GM19397 (cell line): ENCODE measurements around the gene MRC2.
"Not testable (repeated sequence)": the region's sequence is repeated elsewhere in the genome, so short reads cannot be mapped to it uniquely, and the experiment has no call there.

ENCODE experiments used
- ATAC-seq: cut with Tn5 transposase; IDR thresholded peaks from one replicate; pipeline ENCODE4 v1.9.1; 2021; ENCODE audit warnings: mild to moderate bottlenecking, moderate library complexity; ENCODE audit not compliant: unreplicated experiment

Gene MRC2

GRCh38 chr17:62627219-62627903 is at the start of gene MRC2:
Gene MRC2 (plus strand): TSS chr17:62627670. CDS start chr17:62627803, 133 bp downstream.
- no peak for ATAC-seq

GRCh38 chr17:62578757-62579487 is 48.5 kb upstream of the MRC2 start:
- no peak for ATAC-seq

- ATAC-seq = no peak
Measured at GRCh38 chr17:62580947-62581346, 46.5 kb upstream of the MRC2 start.

- ATAC-seq = no peak
Measured at GRCh38 chr17:62581764-62582163, 45.7 kb upstream of the MRC2 start.

GRCh38 chr17:62587554-62587953 is 39.9 kb upstream of the MRC2 start:
- ATAC-seq = no peak

- no peak for ATAC-seq
Measured at GRCh38 chr17:62588109-62588508, 39.4 kb upstream of the MRC2 start.

- no peak for ATAC-seq
Measured at GRCh38 chr17:62591333-62591732, 36.1 kb upstream of the MRC2 start.

- not testable (repeated sequence) for ATAC-seq
Measured at GRCh38 chr17:62591822-62592221, 35.6 kb upstream of the MRC2 start.

GRCh38 chr17:62592341-62593099 is 35.0 kb upstream of the MRC2 start:
- ATAC-seq = no peak

- ATAC-seq = no peak
Measured at GRCh38 chr17:62595484-62595883, 32.0 kb upstream of the MRC2 start.

GRCh38 chr17:62596662-62597061 is 30.8 kb upstream of the MRC2 start:
- ATAC-seq = no peak

- no peak for ATAC-seq
Measured at GRCh38 chr17:62597150-62597549, 30.3 kb upstream of the MRC2 start.

- ATAC-seq = no peak
Measured at GRCh38 chr17:62597920-62598319, 29.6 kb upstream of the MRC2 start.

GRCh38 chr17:62599964-62600657 is 27.4 kb upstream of the MRC2 start:
- no peak for ATAC-seq

GRCh38 chr17:62600805-62601204 is 26.7 kb upstream of the MRC2 start:
- ATAC-seq = no peak

GRCh38 chr17:62601471-62601870 is 26.0 kb upstream of the MRC2 start:
- ATAC-seq = no peak

GRCh38 chr17:62603783-62604182 is 23.7 kb upstream of the MRC2 start:
- not testable (repeated sequence) for ATAC-seq

GRCh38 chr17:62605588-62605987 is 21.9 kb upstream of the MRC2 start:
- ATAC-seq = no peak

- ATAC-seq = no peak
Measured at GRCh38 chr17:62611292-62611691, 16.2 kb upstream of the MRC2 start.

- ATAC-seq = no peak
Measured at GRCh38 chr17:62611728-62612127, 15.7 kb upstream of the MRC2 start.

GRCh38 chr17:62612289-62612688 is 15.2 kb upstream of the MRC2 start:
- ATAC-seq = not testable (repeated sequence)
